Right lobe of liver (tissue), 4 donors: ENCODE measurements around the gene HCLS1.

ENCODE experiments used
- CTCF ChIP-seq, 4 donors: fragments of 200-600 bp in 3 of 4; fragments of 450-650 bp in 1 of 4; IDR thresholded peaks; one replicate each; pipeline versions ENCODE4 v1.5.1 to v1.8.0; 2016 to 2022; ENCODE audit warnings: antibody characterized with exemption in 4 of 4, mild to moderate bottlenecking in 2 of 4
- POLR2A ChIP-seq: fragments of 450-650 bp; IDR thresholded peaks from one replicate; pipeline ENCODE4 v1.6.1; 2017; ENCODE audit warnings: antibody characterized with exemption, mild to moderate bottlenecking
- donor health status: DM: no; HTN: no; CAD: no.
- donor health status: DM: no; HTN: no; CAD: no.
- donor health status: DM: no; HTN: yes; CAD: no.

GRCh38 chr3:121649645-121650044, 11.1 kb downstream of the HCLS1 start:
- TF ChIP-seq CTCF (IDR thresholded peaks at IDR 0.05) (no peak), POLR2A (no peak)
